Mesodermal cell (in vitro differentiated cells): Measurements from ENCODE around the gene FAM3B.

Experiments used
- H3K27ac ChIP-seq: 2 replicates; pipeline ENCODE4 v1.7.0; 2013; ENCODE audit warnings: mild to moderate bottlenecking, low read depth, low read length, moderate library complexity; ENCODE audit not compliant: severe bottlenecking
- H3K36me3 ChIP-seq: 2 replicates; pipeline ENCODE4 v1.7.1; 2013; ENCODE audit warnings: mild to moderate bottlenecking, low read length, moderate library complexity; ENCODE audit not compliant: control insufficient read depth, insufficient read depth
- H3K4me1 ChIP-seq: one replicate; pipeline ENCODE4 v1.7.1; 2013; ENCODE audit warnings: mild to moderate bottlenecking, low read length; ENCODE audit not compliant: insufficient read depth, control insufficient read depth, poor library complexity, severe bottlenecking
- H3K4me3 ChIP-seq: 2 replicates; pipeline ENCODE4 v1.7.0; 2013; ENCODE audit warnings: low read length, control low read depth, mild to moderate bottlenecking; ENCODE audit not compliant: insufficient read depth, poor library complexity, severe bottlenecking; ENCODE audit errors: extremely low read depth
- H3K9me3 ChIP-seq: 2 replicates; pipeline ENCODE4 v1.7.1; 2013; ENCODE audit warnings: mild to moderate bottlenecking, low read length, moderate library complexity; ENCODE audit not compliant: control insufficient read depth
- WGBS, 2 experiments: methylation state at CpG; one replicate each; pipeline ENCODE4 v1.1.5; 2013; ENCODE audit warnings: missing lambda C conversion rate in 2 of 2; ENCODE audit not compliant: insufficient coverage in 2 of 2; 5-methylcytosine and 5-hydroxymethylcytosine counted together

FAM3B gene

DNA sequence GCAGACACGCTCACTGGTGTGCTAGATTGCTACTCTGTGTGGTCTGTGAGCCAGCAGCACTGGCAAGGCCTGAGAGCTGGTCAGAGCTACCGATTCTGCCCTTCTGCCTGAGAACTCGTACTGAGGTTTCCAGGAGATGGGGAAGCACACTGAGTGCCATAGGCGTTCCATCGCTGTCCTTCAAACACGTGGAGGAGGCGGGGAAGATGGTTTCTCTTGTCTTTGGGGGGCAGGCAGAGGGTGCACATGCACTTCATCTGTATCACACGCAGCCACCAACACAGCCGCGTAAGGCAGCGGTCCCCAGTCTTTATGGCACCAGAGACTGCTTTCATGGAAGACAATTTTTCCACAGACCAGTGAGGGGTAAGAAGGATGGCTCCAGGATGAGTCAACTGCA, 85.6 kb downstream of the FAM3B start:
- H3K4me3 ChIP-seq, result no peak overlapping the region
- H3K27ac ChIP-seq, result no peak overlapping the region
- H3K9me3 ChIP-seq, result no peaks in the 10 kb centered on the region
- no peaks in the 10 kb centered on the region for H3K4me1 ChIP-seq
- no peaks in the 10 kb centered on the region for H3K36me3 ChIP-seq
- WGBS, 2 experiments, result 87 to 95% methylated on average over 7 to 10 of the region's 11 CpGs

DNA sequence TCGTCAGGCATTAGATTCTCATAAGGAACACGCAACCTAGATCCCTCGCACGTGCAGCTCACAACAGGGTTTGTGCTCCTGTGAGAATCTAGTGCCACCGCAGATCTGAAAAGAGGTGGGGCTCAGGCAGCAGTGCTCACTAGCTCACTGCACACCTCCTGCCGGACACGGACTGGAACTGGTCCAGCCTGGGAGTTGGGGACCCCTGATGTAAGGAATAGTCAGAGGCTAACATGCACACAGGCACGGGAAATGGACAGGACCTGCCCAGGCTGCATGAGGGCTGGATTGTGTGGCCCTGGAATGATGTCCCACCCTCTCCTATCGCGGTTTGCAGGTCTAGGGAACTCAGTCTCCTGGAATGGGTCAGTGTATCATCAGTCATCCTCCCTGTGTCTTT, 86.2 kb downstream of the FAM3B start:
- Histone ChIP-seq H3K4me3 (no peak overlapping the region), H3K36me3 (no peaks in the 10 kb centered on the region), H3K9me3 (no peaks in the 10 kb centered on the region), H3K4me1 (no peaks in the 10 kb centered on the region), H3K27ac (no peak overlapping the region)
- 92 to 93% methylated on average over 9 to 10 of the region's 10 CpGs for WGBS, 2 experiments

DNA sequence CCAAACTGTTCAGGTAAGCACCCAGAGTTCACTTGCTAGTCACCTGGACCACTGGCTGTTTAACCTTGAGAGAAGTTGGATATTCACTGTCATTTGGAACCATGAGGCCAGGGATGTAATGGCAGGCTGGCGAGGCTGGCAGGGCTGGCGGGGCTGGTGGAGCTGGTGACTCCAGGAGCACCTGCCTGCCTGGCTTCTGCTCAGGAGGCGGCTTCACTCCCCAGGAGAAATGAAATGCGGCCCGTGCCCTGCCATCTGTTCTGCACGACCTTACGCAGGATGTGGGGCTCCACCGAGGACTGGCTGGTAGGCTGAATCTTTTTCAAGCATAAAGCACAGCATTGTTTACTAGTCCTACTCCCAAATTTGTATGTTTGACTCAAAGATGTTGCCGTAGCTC, 86.7 kb downstream of the FAM3B start:
- 87 to 94% methylated on average over 7 to 9 of the region's 9 CpGs for WGBS, 2 experiments

DNA sequence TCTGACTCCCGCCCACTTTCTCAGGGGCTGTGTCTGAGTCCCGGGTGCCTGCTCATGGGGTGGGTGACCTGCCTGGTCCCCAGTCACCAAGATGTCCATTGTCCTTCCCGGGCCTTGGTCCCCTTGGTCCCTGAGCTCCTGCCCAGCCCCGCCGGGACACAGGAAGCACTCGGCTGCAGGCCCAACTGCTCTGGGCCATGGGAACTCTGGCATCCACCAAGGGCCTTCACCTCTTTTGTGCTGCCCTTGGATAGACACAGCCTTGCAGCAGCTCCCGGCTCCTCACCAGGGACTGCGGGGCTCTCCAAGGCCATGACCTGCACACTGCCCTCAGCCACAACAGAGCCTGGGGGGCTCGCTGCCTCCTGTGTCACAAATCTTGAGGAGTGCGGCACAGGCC, 87.4 kb downstream of the FAM3B start:
- WGBS, 2 experiments, result 89 to 95% methylated on average over 10 of the region's 10 CpGs
- Histone ChIP-seq H3K4me1 (no peaks in the 10 kb centered on the region), H3K36me3 (no peaks in the 10 kb centered on the region), H3K9me3 (no peaks in the 10 kb centered on the region), H3K27ac (no peak overlapping the region), H3K4me3 (no peak overlapping the region)

More for the DNA sequence above, 86.7 kb downstream of the FAM3B start:
- Histone ChIP-seq H3K36me3 (no peaks in the 10 kb centered on the region), H3K4me3 (no peak overlapping the region), H3K4me1 (no peaks in the 10 kb centered on the region), H3K27ac (no peak overlapping the region), H3K9me3 (no peaks in the 10 kb centered on the region)

DNA sequence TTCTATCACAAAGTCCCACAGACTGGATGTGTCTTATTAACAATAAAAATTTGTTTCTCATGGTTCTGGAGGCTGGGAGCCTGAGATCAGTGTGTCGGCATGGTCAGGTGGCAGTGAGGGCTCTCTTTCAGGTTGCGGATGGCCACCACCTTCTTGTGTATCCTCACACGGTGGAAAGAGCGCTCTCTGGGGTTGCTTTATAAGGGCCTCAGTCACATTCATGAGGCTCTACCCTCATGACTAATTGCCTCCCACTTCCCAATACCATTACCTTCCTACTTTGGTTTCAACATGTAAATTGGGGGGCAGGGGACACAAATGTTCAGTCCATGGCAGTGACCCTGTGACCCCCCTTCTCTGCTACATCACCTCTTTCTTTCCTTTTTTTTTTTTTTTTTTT, 88.7 kb downstream of the FAM3B start:
- WGBS, 2 experiments, result 86 to 97% methylated on average over 4 of the region's 4 CpGs
- Histone ChIP-seq H3K4me1 (no peaks in the 10 kb centered on the region), H3K9me3 (no peaks in the 10 kb centered on the region), H3K27ac (no peak overlapping the region), H3K36me3 (no peaks in the 10 kb centered on the region), H3K4me3 (no peak overlapping the region)

DNA sequence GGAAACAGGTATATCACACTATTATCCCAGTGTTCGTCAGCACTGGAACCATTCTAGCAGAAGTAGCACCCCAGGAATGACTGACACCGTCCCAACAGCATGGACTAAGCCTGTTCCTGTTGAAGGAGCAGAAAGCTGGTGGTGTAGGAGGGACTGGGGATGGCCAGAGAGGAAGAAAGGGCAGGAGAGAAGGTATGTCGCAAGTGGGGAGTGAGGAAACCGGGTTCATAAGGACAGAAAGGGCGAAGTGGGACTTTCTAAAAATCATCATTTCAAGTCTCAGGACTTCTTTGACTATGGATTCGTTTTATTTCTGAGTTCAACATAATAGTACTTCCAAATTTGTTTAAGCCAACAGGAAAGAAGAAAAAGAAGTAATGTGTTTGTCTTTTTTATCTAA, 89.7 kb downstream of the FAM3B start:
- Histone ChIP-seq H3K4me1 (no peaks in the 10 kb centered on the region), H3K9me3 (no peaks in the 10 kb centered on the region), H3K27ac (no peak overlapping the region), H3K4me3 (no peak overlapping the region), H3K36me3 (no peaks in the 10 kb centered on the region)
- 69 to 88% methylated on average over 2 to 4 of the region's 6 CpGs for WGBS, 2 experiments
